HG02798 (cell line): ENCODE results near the gene SEL1L.
"Not testable (repeated sequence)": the region's sequence is repeated elsewhere in the genome, so short reads cannot be mapped to it uniquely, and the experiment has no call there.

Experiments used
- ATAC-seq: cut with Tn5 transposase; IDR thresholded peaks from one replicate; pipeline ENCODE4 v1.9.1; 2021; ENCODE audit warnings: mild to moderate bottlenecking; ENCODE audit not compliant: unreplicated experiment, poor library complexity

Gene SEL1L

DNA sequence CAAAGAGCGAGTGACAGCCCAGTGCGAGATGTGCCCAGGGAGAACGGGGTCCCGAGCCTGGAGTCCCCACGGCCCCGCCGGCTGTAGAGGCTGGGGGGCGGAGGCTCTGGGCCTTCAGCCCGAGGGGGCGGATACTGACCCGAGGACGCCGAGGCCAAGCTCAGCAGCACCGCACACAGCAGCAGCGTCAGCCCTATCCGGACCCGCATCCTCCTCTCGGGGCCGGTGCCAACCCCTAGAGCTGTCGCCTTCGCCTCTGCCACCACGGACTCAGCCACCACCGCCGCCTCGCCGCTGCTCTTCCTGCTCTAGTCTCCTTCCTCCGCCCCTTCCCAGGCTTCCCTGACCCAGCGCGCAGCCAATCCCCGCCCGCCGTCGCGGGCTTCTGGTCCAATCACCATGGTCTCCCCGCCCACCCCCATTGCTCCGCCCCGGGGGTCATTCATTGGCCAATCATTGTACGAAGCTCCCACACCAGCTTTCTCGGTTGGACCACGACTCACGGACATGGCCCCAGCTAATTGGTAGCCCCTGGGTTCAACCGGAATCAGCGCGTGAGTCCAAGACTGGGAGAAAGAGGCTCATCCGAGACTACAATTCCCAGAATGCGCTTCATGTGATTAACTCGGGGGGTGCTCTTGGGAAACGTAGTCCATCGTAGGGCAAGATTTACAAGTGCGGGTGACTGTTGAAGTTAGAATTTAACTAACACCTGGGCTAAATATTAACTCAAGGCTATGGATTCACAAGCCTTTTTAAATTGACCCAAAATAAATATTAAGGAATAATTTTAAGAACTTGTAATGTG lies at the start of gene SEL1L:
TSS of gene SEL1L (minus strand) at position 318 of the 808 bp plus-strand sequence. CDS start at position 209, 109 bp downstream.
- ATAC-seq, result peak; percentile 95

GRCh38 chr14:81582420-81582819 lies 48.8 kb upstream of the SEL1L start:
- no peak for ATAC-seq

DNA sequence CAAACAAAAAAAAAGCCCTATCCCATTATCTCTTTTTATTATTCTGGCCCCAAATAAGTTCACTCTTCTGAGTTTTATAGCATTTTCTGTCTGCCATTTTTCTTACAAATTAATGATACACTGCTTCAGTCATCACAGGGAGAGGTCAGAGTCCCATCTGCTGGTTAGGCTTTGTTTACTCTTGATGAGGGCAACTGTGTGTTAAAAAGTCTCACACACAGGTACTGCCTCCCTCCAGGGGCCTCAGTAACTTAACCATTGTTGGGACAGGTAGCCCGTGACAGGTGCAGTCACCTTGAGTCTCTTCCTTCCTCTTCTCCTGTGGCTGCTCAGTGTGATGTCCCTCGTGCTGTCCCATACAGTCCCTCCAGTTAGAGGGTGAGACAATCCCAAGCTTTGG lies 45.5 kb upstream of the SEL1L start:
- ATAC-seq, result no peak

DNA sequence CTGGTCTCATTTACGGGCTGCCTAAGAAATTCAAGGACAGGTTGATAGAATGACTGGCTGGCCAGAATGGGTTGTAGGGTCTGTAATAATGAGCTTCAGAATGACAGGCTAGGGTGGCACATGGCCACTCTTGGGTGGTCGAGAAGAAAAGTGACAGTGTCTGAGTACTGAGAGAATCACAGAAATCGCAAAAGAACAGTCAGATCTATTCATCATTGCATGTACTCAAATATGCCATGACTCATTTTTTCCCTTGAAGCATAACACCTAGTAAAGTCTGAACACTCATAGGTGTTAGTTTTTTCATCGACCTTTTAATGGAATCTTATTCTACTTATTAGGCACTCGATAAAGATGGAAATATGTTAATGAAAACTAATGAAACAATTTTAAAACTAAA lies 37.8 kb upstream of the SEL1L start:
- ATAC-seq, result no peak

DNA sequence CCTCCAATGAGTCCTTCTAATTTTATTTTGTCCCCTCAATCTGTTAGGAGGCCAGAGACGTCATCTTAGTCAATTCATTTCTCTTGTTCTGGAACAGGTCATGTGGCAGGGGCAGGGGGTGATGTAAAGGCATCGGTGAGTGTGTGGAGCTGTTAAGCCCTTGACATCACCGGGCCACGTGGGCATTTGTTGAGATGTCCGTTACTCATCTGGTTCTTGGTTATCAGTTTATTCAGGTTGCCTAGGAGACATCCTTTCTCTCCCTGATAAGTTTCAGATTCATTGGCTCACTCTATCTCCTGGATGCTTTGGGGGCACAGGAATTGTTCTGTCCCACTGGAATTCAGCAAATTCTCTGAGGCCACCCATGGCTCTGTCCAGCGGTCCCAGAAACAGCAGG lies 33.6 kb upstream of the SEL1L start:
- no peak for ATAC-seq

- ATAC-seq, result peak; percentile 76
Observed at GRCh38 chr14:81565441-81566290, 32.0 kb upstream of the SEL1L start.

- ATAC-seq, result no peak
Observed at GRCh38 chr14:81562818-81563217, 29.2 kb upstream of the SEL1L start.

DNA sequence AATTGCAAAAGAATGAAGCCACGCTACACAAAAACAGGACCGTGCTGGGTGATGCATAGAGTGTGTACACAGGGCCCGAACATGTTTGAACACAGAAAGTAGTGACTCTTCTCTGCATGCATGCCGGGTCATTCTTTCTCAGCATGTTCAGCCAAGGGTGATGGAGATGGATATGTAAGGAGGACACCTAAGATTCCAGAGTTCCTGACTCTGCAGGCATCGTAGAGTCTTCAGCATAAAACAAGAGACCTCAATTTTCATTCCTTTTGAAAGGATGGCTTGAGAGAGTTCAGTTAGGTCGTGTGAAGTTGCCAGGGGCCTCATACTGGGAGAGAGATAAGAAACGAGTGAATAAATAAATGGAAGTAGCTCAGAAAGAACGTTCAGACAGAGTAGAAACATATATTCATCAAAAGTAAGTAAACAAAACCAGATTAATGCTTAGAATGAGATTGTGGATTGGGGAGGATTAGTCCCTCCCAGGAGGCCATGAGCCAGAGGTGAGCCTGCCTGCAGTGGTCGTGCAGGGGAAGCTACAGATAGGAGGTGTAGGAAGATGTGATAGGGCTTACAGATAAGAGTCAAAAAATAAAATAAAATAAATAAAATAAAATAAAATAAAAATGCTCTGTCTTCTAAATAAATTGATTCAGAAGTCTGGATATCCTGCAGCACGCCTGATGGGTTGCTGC lies 27.6 kb upstream of the SEL1L start:
- no peak for ATAC-seq

- no peak for ATAC-seq
Observed at GRCh38 chr14:81559385-81559784, 25.7 kb upstream of the SEL1L start.

- no peak for ATAC-seq
Observed at GRCh38 chr14:81557146-81557545, 23.5 kb upstream of the SEL1L start.

DNA sequence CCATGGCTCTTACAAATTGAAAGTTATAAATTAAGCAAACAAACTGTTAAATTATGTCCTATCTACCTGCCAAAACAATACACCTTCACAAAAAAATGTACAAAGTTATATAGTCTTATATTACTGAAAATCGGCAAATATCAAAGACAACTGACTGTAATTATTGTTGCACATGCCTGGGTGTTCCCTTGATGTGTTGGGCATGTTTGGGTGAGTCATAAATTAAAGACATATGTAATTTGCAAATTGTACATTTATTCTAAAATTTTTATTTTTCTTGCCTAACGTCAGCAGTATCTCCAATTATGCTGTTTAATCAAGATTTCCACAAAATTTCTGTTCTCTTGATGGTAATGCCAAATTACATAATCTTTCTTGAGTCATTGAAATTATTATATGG lies 22.0 kb upstream of the SEL1L start:
- no peak for ATAC-seq

DNA sequence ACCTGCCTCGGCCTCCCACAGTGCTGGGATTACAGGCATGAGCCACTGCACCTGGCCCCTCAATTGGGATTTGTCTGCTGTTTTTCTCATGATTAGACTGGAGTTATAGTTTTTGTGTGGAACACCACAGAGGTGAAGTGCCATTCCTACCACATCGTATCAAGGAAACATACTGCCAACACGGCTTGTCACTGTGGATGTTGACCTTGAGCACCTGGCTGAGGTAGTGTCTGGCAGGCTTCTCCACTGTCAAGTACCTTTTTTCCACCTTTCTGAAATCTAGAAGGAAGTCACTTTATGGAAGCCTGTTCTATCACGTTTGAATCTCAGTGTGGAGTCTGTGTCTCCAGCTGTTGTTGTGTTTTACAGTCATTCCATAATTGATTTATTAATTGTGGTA lies 21.4 kb upstream of the SEL1L start:
- no peak for ATAC-seq

GRCh38 chr14:81551471-81551870 lies 17.8 kb upstream of the SEL1L start:
- ATAC-seq, result no peak

DNA sequence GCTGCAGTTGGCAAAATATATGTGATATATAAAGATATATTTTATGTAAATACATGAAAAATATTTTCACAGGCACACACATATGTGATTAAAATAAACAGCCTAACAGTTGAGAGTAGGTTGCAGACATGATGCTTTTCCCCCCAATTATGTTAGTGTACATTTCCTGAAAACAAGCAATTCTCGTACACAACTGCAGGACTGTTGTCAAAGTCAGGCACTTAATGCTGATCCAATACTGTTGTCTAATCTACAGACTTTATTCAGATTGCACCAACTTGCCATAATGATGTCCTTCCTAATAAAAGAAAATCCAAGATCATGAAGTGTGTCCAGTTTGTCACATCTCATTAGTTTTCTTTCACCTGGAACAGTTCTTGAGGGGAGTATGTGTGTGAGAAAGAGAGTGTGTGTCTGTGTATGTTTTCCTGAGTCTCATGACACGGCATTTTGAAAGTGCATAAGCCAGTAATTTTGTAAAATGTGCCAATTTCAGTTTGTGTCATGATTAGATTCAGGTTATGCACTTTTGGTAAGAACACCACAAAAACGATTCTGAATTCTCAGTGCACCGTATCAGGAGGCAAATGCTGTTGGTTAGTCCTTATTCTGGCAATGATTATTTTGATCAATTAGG lies 16.5 kb upstream of the SEL1L start:
- ATAC-seq, result peak; percentile 93

DNA sequence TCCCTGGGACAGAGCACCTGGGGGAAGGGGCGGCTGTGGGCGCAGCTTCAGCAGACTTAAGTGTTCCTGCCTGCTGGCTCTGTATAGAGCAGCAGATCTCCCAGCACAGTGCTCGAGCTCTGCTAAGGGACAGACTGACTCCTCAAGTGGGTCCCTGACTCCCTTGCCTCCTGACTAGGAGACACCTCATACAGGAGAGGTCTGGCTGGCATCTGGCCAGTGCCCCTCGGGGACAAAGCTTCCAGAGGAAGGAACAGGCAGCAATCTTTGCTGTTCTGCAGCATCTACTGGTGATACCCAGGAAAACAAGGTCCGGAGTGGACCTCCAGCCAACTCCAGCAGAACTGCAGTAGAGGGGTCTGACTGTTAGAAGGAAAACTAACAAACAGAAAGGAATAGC lies 7.6 kb upstream of the SEL1L start:
- not testable (repeated sequence) for ATAC-seq

GRCh38 chr14:81537193-81537592 lies 3.5 kb upstream of the SEL1L start:
- no peak for ATAC-seq

GRCh38 chr14:81536241-81536771 lies 2.7 kb upstream of the SEL1L start:
- no peak for ATAC-seq

- ATAC-seq, result no peak
Observed at GRCh38 chr14:81535396-81536164, 1.9 kb upstream of the SEL1L start.

DNA sequence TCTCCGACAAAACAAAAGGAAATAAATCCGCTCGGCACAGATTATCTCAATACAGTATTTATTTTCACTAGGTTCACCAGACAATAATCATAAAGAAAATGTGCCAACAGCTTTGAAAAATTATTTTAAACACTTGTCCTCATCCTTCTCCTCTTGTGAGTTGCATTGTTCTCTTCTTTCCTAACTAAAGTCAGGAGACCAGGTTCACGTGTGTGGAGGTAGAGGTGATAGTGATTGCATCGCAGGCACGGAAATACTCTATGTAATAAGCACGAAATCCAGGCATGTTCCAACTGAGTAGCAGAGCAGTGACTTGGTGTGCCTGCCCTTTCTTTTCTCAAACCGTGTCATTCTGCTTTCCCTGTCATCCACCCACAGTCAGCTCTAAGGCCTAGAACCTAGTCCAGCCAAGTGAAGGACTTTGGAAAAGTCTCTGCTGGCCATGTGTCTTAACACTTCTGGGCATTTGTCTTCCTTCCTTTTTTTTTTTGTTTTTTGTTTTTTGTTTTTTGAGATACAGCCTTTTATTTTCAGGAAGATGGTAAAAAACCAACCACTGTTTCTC lies 939 bp upstream of the SEL1L start:
- no peak for ATAC-seq
